IMR-90 (cell line): ENCODE results near the gene HIVEP3. TPM values are rescaled to one million over a fixed set of nuclear protein-coding genes. Genes with fewer than 3 reads are reported as not detected.

Experiments used
- ATAC-seq: fragments of 200-7000 bp; cut with Tn5 transposase; 2 replicates; pipeline ENCODE4 v1.9.1; 2020; ENCODE audit warnings: low read depth, mild to moderate bottlenecking, moderate library complexity
- BruUV-seq: library from RNA; stranded (reverse); fragments of 400-500 nt; replicated peaks from 2 replicates; lab custom pipeline; 2021; lab: Mats Ljungman, UMichigan
- CTCF ChIA-PET: fragments of 300-600 bp; formaldehyde crosslinking; extraction: SDS; loops from one replicate; lab custom pipeline; 2021; ENCODE audit warnings: antibody characterized with exemption; lab: Yijun Ruan, JAX
- POLR2A ChIA-PET: fragments of 300-600 bp; sonication (Branson Sonifier 250); formaldehyde crosslinking; loops from one replicate; lab custom pipeline; 2022; ENCODE audit warnings: antibody characterized with exemption; ENCODE audit not compliant: unreplicated experiment; lab: Charles Lee
- DNase-seq: peaks from one replicate; pipeline ENCODE4 v3.0.0; 2013
- H2AFZ ChIP-seq: replicated peaks from 2 replicates; pipeline ENCODE3; 2013; ENCODE audit warnings: low read length, mild to moderate bottlenecking; ENCODE audit not compliant: poor library complexity
- H2AK5ac ChIP-seq: 2 replicates; pipeline ENCODE4 v1.6.1; 2013; ENCODE audit warnings: low read depth, low read length, inconsistent platforms
- H2AK9ac ChIP-seq: replicated peaks from 2 replicates; pipeline ENCODE3; 2013; ENCODE audit warnings: mild to moderate bottlenecking, low read depth, low read length, moderate library complexity; ENCODE audit not compliant: poor library complexity
- H2BK120ac ChIP-seq: 2 replicates; pipeline ENCODE4 v1.6.1; 2013; ENCODE audit warnings: low read depth, low read length, inconsistent platforms
- H2BK15ac ChIP-seq: 3 replicates; pipeline ENCODE4 v1.6.1; 2013; ENCODE audit warnings: low read depth, low read length, inconsistent platforms
- H2BK20ac ChIP-seq: 2 replicates; pipeline ENCODE4 v1.6.1; 2013; ENCODE audit warnings: low read depth, mild to moderate bottlenecking, inconsistent platforms, low read length, moderate library complexity
- H2BK5ac ChIP-seq: 2 replicates; pipeline ENCODE4 v1.6.1; 2013; ENCODE audit warnings: mild to moderate bottlenecking, low read depth, low read length, inconsistent platforms; ENCODE audit not compliant: poor library complexity, severe bottlenecking
- H3K14ac ChIP-seq: replicated peaks from 2 replicates; pipeline ENCODE4 v1.6.1; 2013; ENCODE audit warnings: low read depth, low read length, inconsistent platforms
- H3K18ac ChIP-seq: 2 replicates; pipeline ENCODE4 v1.6.1; 2013; ENCODE audit warnings: low read depth, low read length, control low read depth
- H3K23ac ChIP-seq: 2 replicates; pipeline ENCODE4 v1.6.1; 2013; ENCODE audit warnings: low read depth, low read length, inconsistent platforms
- H3K27ac ChIP-seq: 2 replicates; pipeline ENCODE4 v1.5.1; 2013; ENCODE audit warnings: mild to moderate bottlenecking, control low read depth, low read length; ENCODE audit not compliant: insufficient read depth
- H3K27me3 ChIP-seq: 2 replicates; pipeline ENCODE4 v1.6.1; 2013; ENCODE audit warnings: low read length; ENCODE audit not compliant: control insufficient read depth, insufficient read depth
- H3K36me3 ChIP-seq: 2 replicates; pipeline ENCODE4 v1.6.1; 2013; ENCODE audit warnings: low read length, mixed read lengths; ENCODE audit not compliant: control insufficient read depth, insufficient read depth
- H3K4ac ChIP-seq: 2 replicates; pipeline ENCODE4 v1.6.1; 2013; ENCODE audit warnings: low read depth, low read length, inconsistent platforms
- H3K4me1 ChIP-seq: 2 replicates; pipeline ENCODE4 v1.6.1; 2013; ENCODE audit warnings: low read length, mixed read lengths; ENCODE audit not compliant: control insufficient read depth, insufficient read depth
- H3K4me2 ChIP-seq: 2 replicates; pipeline ENCODE4 v1.6.1; 2013; ENCODE audit warnings: low read depth, mild to moderate bottlenecking, control low read depth, low read length, moderate library complexity
- H3K4me3 ChIP-seq: 2 replicates; pipeline ENCODE4 v1.5.1; 2013; ENCODE audit warnings: low read depth, mild to moderate bottlenecking, control low read depth, low read length, moderate library complexity; ENCODE audit not compliant: insufficient read depth
- H3K56ac ChIP-seq: 2 replicates; pipeline ENCODE4 v1.6.1; 2013; ENCODE audit warnings: low read length, inconsistent platforms; ENCODE audit not compliant: insufficient read depth; ENCODE audit errors: extremely low read depth
- H3K79me1 ChIP-seq, 2 experiments: 2 replicates each; pipeline ENCODE4 v1.6.1; 2013; ENCODE audit warnings: low read length in 2 of 2, inconsistent platforms in 1 of 2, low read depth in 1 of 2
- H3K9ac ChIP-seq: 2 replicates; pipeline ENCODE4 v1.6.1; 2013; ENCODE audit warnings: low read depth, low read length, control low read depth
- H3K9me1 ChIP-seq: 2 replicates; pipeline ENCODE4 v1.6.1; 2013; ENCODE audit warnings: low read length, inconsistent platforms; ENCODE audit not compliant: insufficient read depth
- H3K9me3 ChIP-seq: 2 replicates; pipeline ENCODE4 v1.6.1; 2013; ENCODE audit warnings: low read length; ENCODE audit not compliant: control insufficient read depth, insufficient read depth
- H4K20me1 ChIP-seq: 2 replicates; pipeline ENCODE4 v1.6.1; 2013; ENCODE audit warnings: low read length, inconsistent platforms; ENCODE audit not compliant: insufficient read depth
- H4K5ac ChIP-seq: 2 replicates; pipeline ENCODE4 v1.6.1; 2013; ENCODE audit warnings: mild to moderate bottlenecking, low read depth, low read length, control low read depth
- H4K8ac ChIP-seq, 2 experiments: 2 replicates each; pipeline ENCODE4 v1.6.1; 2013; ENCODE audit warnings: low read depth in 2 of 2, low read length in 2 of 2, control low read depth in 1 of 2, inconsistent platforms in 1 of 2
- H4K91ac ChIP-seq: 2 replicates; pipeline ENCODE4 v1.6.1; 2013; ENCODE audit warnings: low read depth, low read length, inconsistent platforms; ENCODE audit not compliant: insufficient read depth
- BHLHE40 ChIP-seq: fragments of 150-350 bp; IDR thresholded peaks from 2 replicates; pipeline ENCODE4 v1.6.1; 2016; ENCODE audit warnings: mild to moderate bottlenecking, low read depth, low read length
- CEBPB ChIP-seq: IDR thresholded peaks from 2 replicates; pipeline ENCODE4 v1.6.1; 2012; ENCODE audit warnings: low read depth, low read length, improper control_type of control experiment
- CHD1 ChIP-seq: IDR thresholded peaks from 2 replicates; pipeline ENCODE4 v1.6.1; 2012; ENCODE audit warnings: low read depth, low read length, improper control_type of control experiment
- FOS ChIP-seq: fragments of 150-350 bp; IDR thresholded peaks from 2 replicates; pipeline ENCODE4 v1.6.1; 2016; ENCODE audit warnings: low read depth, low read length
- MAFK ChIP-seq: IDR thresholded peaks from 2 replicates; pipeline ENCODE4 v1.6.1; 2012; ENCODE audit warnings: low read depth, low read length, improper control_type of control experiment
- MAZ ChIP-seq: IDR thresholded peaks from 2 replicates; pipeline ENCODE4 v1.6.1; 2012; ENCODE audit warnings: low read depth, mild to moderate bottlenecking, low read length, improper control_type of control experiment, moderate library complexity, borderline replicate concordance
- MXI1 ChIP-seq: IDR thresholded peaks from 2 replicates; pipeline ENCODE4 v1.6.1; 2012; ENCODE audit warnings: low read depth, mild to moderate bottlenecking, low read length, moderate library complexity, borderline replicate concordance
- NFE2L2 ChIP-seq: fragments of 150-350 bp; IDR thresholded peaks from 2 replicates; pipeline ENCODE4 v1.6.1; 2016; ENCODE audit warnings: low read depth, mild to moderate bottlenecking, low read length
- POLR2A ChIP-seq: IDR thresholded peaks from 2 replicates; pipeline ENCODE4 v1.6.1; 2012; ENCODE audit warnings: mild to moderate bottlenecking, low read depth, low read length
- RAD21 ChIP-seq: IDR thresholded peaks from 2 replicates; pipeline ENCODE4 v1.6.1; 2012; ENCODE audit warnings: low read length, improper control_type of control experiment
- RCOR1 ChIP-seq: IDR thresholded peaks from 2 replicates; pipeline ENCODE4 v1.6.1; 2012; ENCODE audit warnings: mild to moderate bottlenecking, low read length, improper control_type of control experiment; ENCODE audit not compliant: insufficient replicate concordance
- RFX5 ChIP-seq: IDR thresholded peaks from 2 replicates; pipeline ENCODE4 v1.8.0; 2012; ENCODE audit warnings: low read depth, mild to moderate bottlenecking, low read length, moderate library complexity
- SMC3 ChIP-seq: fragments of 150-350 bp; IDR thresholded peaks from 2 replicates; pipeline ENCODE4 v1.6.1; 2016; ENCODE audit warnings: low read depth, mild to moderate bottlenecking, antibody characterized with exemption, low read length, moderate library complexity
- WGBS, 2 experiments: methylation state at CpG; one replicate each; pipeline versions ENCODE4 v1.1.5 to v1.1.7; 2013; ENCODE audit warnings: missing lambda C conversion rate in 2 of 2; ENCODE audit not compliant: insufficient read length in 1 of 2; ENCODE audit errors: extremely low coverage in 2 of 2; 5-methylcytosine and 5-hydroxymethylcytosine counted together
- dilution Hi-C: fragments of 300-500 bp; cut with HindIII; formaldehyde crosslinking; loops from one replicate; pipeline ENCODE4 v1.14.3; 2018; ENCODE audit warnings: low sequenced_read_pairs; ENCODE audit not compliant: unreplicated experiment
- in situ Hi-C: fragments of 300-500 bp; cut with MboI; formaldehyde crosslinking; loops from 3 replicates; pipeline ENCODE4 v1.14.3; 2019; ENCODE audit warnings: low sequenced_read_pairs, inconsistent platforms, mixed read lengths
- intact Hi-C: fragments of 100-400 bp; cut with micrococcal nuclease; formaldehyde crosslinking; loops from 2 replicates; pipeline ENCODE4 v1.10.0; 2022
- polyA plus RNA-seq, 3 experiments: library from polyadenylated mRNA; depleted of rRNA; stranded (reverse); fragments of >200 nt; gene quantifications; 2 replicates each; pipeline ENCODE4 v1.2.3, GENCODE V29; 2012; ENCODE audit warnings: low replicate concordance in 1 of 3
- total RNA-seq: library from RNA; depleted of rRNA; stranded (reverse); fragments of >200 nt; gene quantifications from 2 replicates; pipeline ENCODE4 v1.2.3, GENCODE V29; 2012
- TF ChIP-seq, protein P1 (sequence below): fragments of 150-350 bp; IDR thresholded peaks from 2 replicates; pipeline ENCODE4 v1.6.1; 2017; ENCODE audit warnings: mild to moderate bottlenecking, antibody characterized with exemption, low read length, low read depth
- TF ChIP-seq, protein P2 (sequence below): fragments of 150-350 bp; IDR thresholded peaks from 2 replicates; pipeline ENCODE4 v1.6.1; 2016; ENCODE audit warnings: low read depth, mild to moderate bottlenecking, low read length, moderate library complexity, borderline replicate concordance
- TF ChIP-seq, protein P3 (sequence below): conservative IDR thresholded peaks from 2 replicates; pipeline ENCODE4 v1.5.1; 2012; ENCODE audit warnings: mild to moderate bottlenecking, low read depth, low read length, improper control_type of control experiment

Gene HIVEP3
- total and polyA plus RNA-seq, 2 of the 4 experiments (the other 2 are of a cell fraction) = 1.4 to 4.0 TPM

DNA sequence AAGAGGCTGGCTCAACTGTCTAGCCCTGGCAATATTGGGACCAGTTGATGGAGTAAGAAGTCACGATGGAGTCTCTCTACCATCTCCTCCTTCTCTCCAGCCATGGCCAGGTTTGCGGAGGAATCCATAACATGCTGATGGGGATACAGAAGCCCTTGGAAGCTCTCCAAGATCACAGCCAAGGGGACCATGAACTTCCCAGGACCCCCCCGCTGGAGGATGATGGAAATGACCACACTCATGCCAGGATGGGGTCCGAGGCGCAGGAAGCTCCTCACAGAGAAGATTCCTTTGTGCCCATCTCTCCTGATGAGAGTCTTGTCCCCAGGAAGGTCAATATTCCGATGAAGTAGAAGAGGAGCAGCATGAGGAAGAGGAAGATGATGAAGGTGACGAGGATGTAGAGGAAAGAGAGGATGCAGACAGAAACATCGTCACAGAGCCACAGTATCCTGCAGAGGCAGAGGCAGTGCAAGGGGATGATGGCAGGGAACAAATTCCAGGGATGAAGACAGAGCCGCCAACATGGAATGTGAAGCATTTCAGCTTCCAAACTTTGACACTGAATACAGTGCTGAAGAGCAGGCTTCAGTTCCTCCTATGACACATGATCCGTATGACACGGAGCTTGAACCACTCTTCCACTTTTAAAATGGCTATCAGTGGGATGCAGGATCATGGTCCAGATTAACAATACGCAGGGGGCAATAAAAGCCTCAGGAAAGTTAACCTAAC lies 376.4 kb downstream of the HIVEP3 start:
- H3K4me1 ChIP-seq = peaks cover 9% of the 10 kb centered on the region
- no peak overlapping the region for H2BK5ac ChIP-seq
- H2BK120ac ChIP-seq = no peak overlapping the region
- H4K91ac ChIP-seq = no peak overlapping the region
- DNase-seq (no peak), ATAC-seq (peak; percentile 30)
- no peak overlapping the region for H2BK15ac ChIP-seq
- no TSS peak for BruUV-seq
- H3K27ac ChIP-seq = no peak overlapping the region
- H3K79me1 ChIP-seq = no peaks in the 10 kb centered on the region; a peak in 1 of 4 replicates
- ChIA-PET POLR2A (no interaction called here), CTCF (no interaction called here)
- intact Hi-C loops (no loop called here), dilution Hi-C loops (no loop called here), in situ Hi-C loops (no loop called here)
- no peak overlapping the region for H4K8ac ChIP-seq
- no peak overlapping the region for H3K4me2 ChIP-seq
- H2AK9ac ChIP-seq = no peak overlapping the region
- no peak overlapping the region for H3K4me3 ChIP-seq
- H3K36me3 ChIP-seq = no peaks in the 10 kb centered on the region
- 76% methylated on average over 5 of the region's 12 CpGs; no CpG with 5 or more reads in 1 of the 2 experiments for WGBS, 2 experiments
- no peak overlapping the region for H3K23ac ChIP-seq
- no peak overlapping the region for H4K5ac ChIP-seq
- H3K14ac ChIP-seq = no peak overlapping the region
- H3K9me3 ChIP-seq = no peaks in the 10 kb centered on the region
- no peak overlapping the region for H3K56ac ChIP-seq
- H2BK20ac ChIP-seq = no peak overlapping the region
- H2AK5ac ChIP-seq = no peak overlapping the region
- H3K9ac ChIP-seq = no peak overlapping the region
- peaks cover 2% of the 10 kb centered on the region; the same call in 1 of the 2 replicates for H4K20me1 ChIP-seq
- no peak overlapping the region for H3K18ac ChIP-seq
- H3K9me1 ChIP-seq = no peaks in the 10 kb centered on the region
- no peaks in the 10 kb centered on the region for H3K27me3 ChIP-seq
- no peak overlapping the region for H2AFZ ChIP-seq
- TF ChIP-seq SMC3 (no peak), RAD21 (no peak), MXI1 (no peak), RFX5 (no peak), NFE2L2 (no peak), FOS (no peak), CEBPB (no peak), RCOR1 (no peak), MAZ (no peak), BHLHE40 (no peak), MAFK (no peak), CHD1 (no peak), POLR2A (no peak)
- TF ChIP-seq, protein P1, sequence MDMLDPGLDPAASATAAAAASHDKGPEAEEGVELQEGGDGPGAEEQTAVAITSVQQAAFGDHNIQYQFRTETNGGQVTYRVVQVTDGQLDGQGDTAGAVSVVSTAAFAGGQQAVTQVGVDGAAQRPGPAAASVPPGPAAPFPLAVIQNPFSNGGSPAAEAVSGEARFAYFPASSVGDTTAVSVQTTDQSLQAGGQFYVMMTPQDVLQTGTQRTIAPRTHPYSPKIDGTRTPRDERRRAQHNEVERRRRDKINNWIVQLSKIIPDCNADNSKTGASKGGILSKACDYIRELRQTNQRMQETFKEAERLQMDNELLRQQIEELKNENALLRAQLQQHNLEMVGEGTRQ = no peak
- TF ChIP-seq, protein P2, sequence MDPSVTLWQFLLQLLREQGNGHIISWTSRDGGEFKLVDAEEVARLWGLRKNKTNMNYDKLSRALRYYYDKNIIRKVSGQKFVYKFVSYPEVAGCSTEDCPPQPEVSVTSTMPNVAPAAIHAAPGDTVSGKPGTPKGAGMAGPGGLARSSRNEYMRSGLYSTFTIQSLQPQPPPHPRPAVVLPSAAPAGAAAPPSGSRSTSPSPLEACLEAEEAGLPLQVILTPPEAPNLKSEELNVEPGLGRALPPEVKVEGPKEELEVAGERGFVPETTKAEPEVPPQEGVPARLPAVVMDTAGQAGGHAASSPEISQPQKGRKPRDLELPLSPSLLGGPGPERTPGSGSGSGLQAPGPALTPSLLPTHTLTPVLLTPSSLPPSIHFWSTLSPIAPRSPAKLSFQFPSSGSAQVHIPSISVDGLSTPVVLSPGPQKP = no peak
- TF ChIP-seq, protein P3, sequence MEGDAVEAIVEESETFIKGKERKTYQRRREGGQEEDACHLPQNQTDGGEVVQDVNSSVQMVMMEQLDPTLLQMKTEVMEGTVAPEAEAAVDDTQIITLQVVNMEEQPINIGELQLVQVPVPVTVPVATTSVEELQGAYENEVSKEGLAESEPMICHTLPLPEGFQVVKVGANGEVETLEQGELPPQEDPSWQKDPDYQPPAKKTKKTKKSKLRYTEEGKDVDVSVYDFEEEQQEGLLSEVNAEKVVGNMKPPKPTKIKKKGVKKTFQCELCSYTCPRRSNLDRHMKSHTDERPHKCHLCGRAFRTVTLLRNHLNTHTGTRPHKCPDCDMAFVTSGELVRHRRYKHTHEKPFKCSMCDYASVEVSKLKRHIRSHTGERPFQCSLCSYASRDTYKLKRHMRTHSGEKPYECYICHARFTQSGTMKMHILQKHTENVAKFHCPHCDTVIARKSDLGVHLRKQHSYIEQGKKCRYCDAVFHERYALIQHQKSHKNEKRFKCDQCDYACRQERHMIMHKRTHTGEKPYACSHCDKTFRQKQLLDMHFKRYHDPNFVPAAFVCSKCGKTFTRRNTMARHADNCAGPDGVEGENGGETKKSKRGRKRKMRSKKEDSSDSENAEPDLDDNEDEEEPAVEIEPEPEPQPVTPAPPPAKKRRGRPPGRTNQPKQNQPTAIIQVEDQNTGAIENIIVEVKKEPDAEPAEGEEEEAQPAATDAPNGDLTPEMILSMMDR = no peak
- no peak overlapping the region for H3K4ac ChIP-seq
